Trophoblast cell (in vitro differentiated cells and primary cell): ENCODE results near the gene OR5AU1.

Experiments
- DNase-seq, 2 donors: peaks; one replicate each; pipeline ENCODE4 v3.0.0-alpha.2; 2016
- H2AFZ ChIP-seq: 2 replicates; pipeline ENCODE4 v1.6.1; 2013; ENCODE audit warnings: low read length, moderate library complexity, mild to moderate bottlenecking; ENCODE audit not compliant: insufficient read depth, poor library complexity
- H2AK5ac ChIP-seq: 2 replicates; pipeline ENCODE4 v1.6.1; 2013; ENCODE audit warnings: mild to moderate bottlenecking, low read length
- H2BK120ac ChIP-seq: 2 replicates; pipeline ENCODE4 v1.6.1; 2013; ENCODE audit warnings: low read length, mild to moderate bottlenecking, moderate library complexity; ENCODE audit not compliant: insufficient read depth, poor library complexity
- H2BK12ac ChIP-seq: 2 replicates; pipeline ENCODE4 v1.6.1; 2013; ENCODE audit warnings: mild to moderate bottlenecking, low read length, moderate library complexity
- H2BK5ac ChIP-seq: 2 replicates; pipeline ENCODE4 v1.6.1; 2013; ENCODE audit warnings: low read length, low read depth, moderate library complexity, mild to moderate bottlenecking; ENCODE audit not compliant: poor library complexity
- H3K14ac ChIP-seq: 2 replicates; pipeline ENCODE4 v1.6.1; 2013; ENCODE audit warnings: mild to moderate bottlenecking, low read length
- H3K18ac ChIP-seq: 2 replicates; pipeline ENCODE4 v1.6.1; 2013; ENCODE audit warnings: mild to moderate bottlenecking, low read length
- H3K23ac ChIP-seq: 2 replicates; pipeline ENCODE4 v1.6.1; 2013; ENCODE audit warnings: low read length
- H3K27ac ChIP-seq: 2 replicates; pipeline ENCODE4 v1.5.1; 2013; ENCODE audit warnings: low read depth, mild to moderate bottlenecking, inconsistent platforms, low read length, moderate library complexity
- H3K27me3 ChIP-seq: 2 replicates; pipeline ENCODE4 v1.6.1; 2013; ENCODE audit warnings: inconsistent platforms, mild to moderate bottlenecking, low read length, moderate library complexity; ENCODE audit not compliant: insufficient read depth
- H3K36me3 ChIP-seq, 2 experiments: 1 replicate in 1 of 2; 2 replicates in 1 of 2; pipeline ENCODE4 v1.6.1; 2013; ENCODE audit warnings: low read length in 2 of 2, mild to moderate bottlenecking in 2 of 2, moderate library complexity in 1 of 2; ENCODE audit not compliant: insufficient read depth in 2 of 2, control insufficient read depth in 1 of 2
- H3K4ac ChIP-seq: 2 replicates; pipeline ENCODE4 v1.6.1; 2013; ENCODE audit warnings: low read depth, mild to moderate bottlenecking, low read length, moderate library complexity
- H3K4me1 ChIP-seq, 2 experiments: 1 replicate in 1 of 2; 2 replicates in 1 of 2; pipeline ENCODE4 v1.6.1; 2013; ENCODE audit warnings: low read length in 2 of 2, mild to moderate bottlenecking in 2 of 2, moderate library complexity in 1 of 2; ENCODE audit not compliant: insufficient read depth in 2 of 2, control insufficient read depth in 1 of 2
- H3K4me2 ChIP-seq: 2 replicates; pipeline ENCODE4 v1.6.1; 2013; ENCODE audit warnings: inconsistent platforms, mild to moderate bottlenecking, low read length, moderate library complexity
- H3K4me3 ChIP-seq: 2 replicates; pipeline ENCODE4 v1.5.1; 2013; ENCODE audit warnings: mild to moderate bottlenecking, low read depth, low read length, inconsistent platforms
- H3K79me1 ChIP-seq: one replicate; pipeline ENCODE4 v1.6.1; 2013; ENCODE audit warnings: low read length
- H3K79me2 ChIP-seq: 2 replicates; pipeline ENCODE4 v1.6.1; 2013; ENCODE audit warnings: low read length, mild to moderate bottlenecking; ENCODE audit not compliant: control insufficient read depth, insufficient read depth, poor library complexity
- H3K9ac ChIP-seq: 2 replicates; pipeline ENCODE4 v1.6.1; 2013; ENCODE audit warnings: mild to moderate bottlenecking, low read length
- H3K9me3 ChIP-seq: 2 replicates; pipeline ENCODE4 v1.6.1; 2013; ENCODE audit warnings: low read depth, mild to moderate bottlenecking, control low read depth, inconsistent platforms, low read length; ENCODE audit not compliant: insufficient read depth
- H4K12ac ChIP-seq: 2 replicates; pipeline ENCODE4 v1.6.1; 2013; ENCODE audit warnings: low read depth, mild to moderate bottlenecking, low read length, moderate library complexity
- H4K8ac ChIP-seq: 2 replicates; pipeline ENCODE4 v1.6.1; 2013; ENCODE audit warnings: low read depth, mild to moderate bottlenecking, low read length, moderate library complexity
- H4K91ac ChIP-seq: one replicate; pipeline ENCODE4 v1.6.1; 2013; ENCODE audit warnings: low read depth, mild to moderate bottlenecking, low read length, moderate library complexity
- WGBS: extraction: QIAGEN DNeasy Blood & Tissue Kit; methylation state at CpG from one replicate; pipeline ENCODE4 v1.1.7; 2013; ENCODE audit warnings: missing lambda C conversion rate; ENCODE audit not compliant: insufficient read length, insufficient coverage; ENCODE audit errors: extremely low coverage; 5-methylcytosine and 5-hydroxymethylcytosine counted together

Gene OR5AU1

DNA sequence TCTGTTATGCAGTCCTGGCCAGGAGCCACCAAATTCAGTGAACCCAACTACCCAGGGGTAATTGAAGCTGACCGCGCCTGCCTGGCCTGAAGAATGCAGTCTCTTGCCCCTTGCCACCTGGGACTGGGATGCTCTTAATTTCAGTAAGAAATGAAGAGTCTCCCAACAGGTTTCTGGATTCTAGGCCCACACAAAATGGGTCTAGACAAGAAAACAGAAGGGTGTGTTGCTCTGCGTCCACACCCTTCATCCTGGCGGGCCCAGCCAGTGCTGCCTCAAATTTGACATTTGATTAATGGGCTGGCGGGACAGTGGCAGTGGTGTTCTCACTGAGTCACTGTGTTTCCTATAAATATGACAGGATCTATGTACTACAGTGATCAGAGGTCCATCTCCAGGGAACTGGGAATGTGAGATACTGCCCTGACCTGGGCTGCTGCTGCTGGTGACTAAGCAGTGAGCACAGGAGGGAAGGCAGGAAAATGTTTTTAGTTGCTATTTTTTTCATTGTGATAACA, 48.5 kb downstream of the OR5AU1 start:
- Histone ChIP-seq H3K27ac (no peak overlapping the region), H3K4me1 (peaks cover 6 to 11% of the 10 kb centered on the region in 2 experiments), H3K36me3 (no peaks in the 10 kb centered on the region), H3K4me3 (no peak overlapping the region), H3K14ac (no peak overlapping the region), H4K12ac (no peak overlapping the region), H3K9ac (no peak overlapping the region), H3K18ac (no peak overlapping the region), H3K23ac (no peak overlapping the region), H3K27me3 (no peaks in the 10 kb centered on the region), H4K91ac (no peak overlapping the region), H4K8ac (no peak overlapping the region), H2BK12ac (no peak overlapping the region), H3K79me1 (peaks cover 11% of the 10 kb centered on the region), H2BK120ac (no peak overlapping the region), H3K9me3 (peaks cover 2% of the 10 kb centered on the region), H3K4ac (no peak overlapping the region), H2AK5ac (no peak overlapping the region), H2AFZ (no peak overlapping the region), H3K4me2 (no peak overlapping the region), H2BK5ac (no peak overlapping the region), H3K79me2 (peaks cover 6% of the 10 kb centered on the region)
- WGBS: no CpG with 5 or more reads among the region's 5 CpGs
- DNase-seq: no peak

DNA sequence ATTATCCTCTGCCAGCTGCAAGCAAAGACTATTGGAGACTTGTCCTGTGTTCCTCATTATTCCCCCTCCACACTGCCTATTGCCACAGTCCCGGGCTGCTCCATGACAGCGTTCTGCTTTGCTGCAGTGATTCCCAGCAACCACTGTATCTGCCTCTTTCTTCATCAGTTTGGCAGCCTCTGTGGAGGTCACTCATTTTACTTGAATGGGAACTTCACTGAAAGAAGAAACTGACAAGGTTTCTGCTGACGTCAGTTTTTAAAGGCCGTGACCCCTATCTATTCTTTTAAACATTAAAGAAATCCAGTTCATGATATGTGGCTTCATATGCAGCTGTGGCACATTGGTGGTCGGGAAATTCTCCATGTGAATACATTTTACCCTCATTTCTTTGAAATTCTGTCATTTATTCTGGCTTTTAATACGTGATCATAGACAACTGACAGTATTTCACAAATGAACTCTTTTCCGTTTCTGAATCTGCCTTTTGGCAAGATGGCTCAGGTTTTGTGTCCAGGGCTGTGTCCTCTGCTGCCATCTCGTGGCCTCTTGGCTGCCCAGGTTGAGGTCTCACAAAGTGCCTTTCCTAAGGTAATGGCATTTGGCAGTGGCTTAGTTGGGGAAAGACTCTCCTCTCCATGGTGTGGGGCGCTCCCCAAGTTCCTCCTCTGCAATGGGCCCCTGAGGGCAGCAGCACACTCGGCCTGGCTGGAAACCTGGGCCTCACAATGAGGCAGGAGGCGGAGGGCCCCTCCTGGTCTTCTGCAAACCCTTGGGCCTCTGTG, 49.2 kb downstream of the OR5AU1 start:
- no peak overlapping the region for H2BK5ac ChIP-seq
- no peak overlapping the region for H3K27ac ChIP-seq
- H3K23ac ChIP-seq: no peak overlapping the region
- no peak overlapping the region for H3K4me3 ChIP-seq
- no peak overlapping the region for H2BK120ac ChIP-seq
- H3K4me1 ChIP-seq: peaks cover 9 to 17% of the 10 kb centered on the region in 2 experiments
- H3K18ac ChIP-seq: no peak overlapping the region
- peak; percentile 69 to 84 for DNase-seq
- no peak overlapping the region for H3K4ac ChIP-seq
- no peak overlapping the region for H4K91ac ChIP-seq
- H3K9me3 ChIP-seq: peaks cover 2% of the 10 kb centered on the region
- peak overlapping the region; percentile 6 for H2AFZ ChIP-seq
- H4K12ac ChIP-seq: no peak overlapping the region
- no peak overlapping the region for H2AK5ac ChIP-seq
- peaks cover 11% of the 10 kb centered on the region for H3K79me1 ChIP-seq
- WGBS: no CpG with 5 or more reads among the region's 11 CpGs
- H4K8ac ChIP-seq: no peak overlapping the region
- H3K9ac ChIP-seq: peak overlapping the region; percentile 24
- no peaks in the 10 kb centered on the region for H3K36me3 ChIP-seq
- H3K79me2 ChIP-seq: peaks cover 6% of the 10 kb centered on the region
- H3K27me3 ChIP-seq: no peaks in the 10 kb centered on the region
- H2BK12ac ChIP-seq: no peak overlapping the region
- H3K14ac ChIP-seq: no peak overlapping the region
- H3K4me2 ChIP-seq: no peak overlapping the region

DNA sequence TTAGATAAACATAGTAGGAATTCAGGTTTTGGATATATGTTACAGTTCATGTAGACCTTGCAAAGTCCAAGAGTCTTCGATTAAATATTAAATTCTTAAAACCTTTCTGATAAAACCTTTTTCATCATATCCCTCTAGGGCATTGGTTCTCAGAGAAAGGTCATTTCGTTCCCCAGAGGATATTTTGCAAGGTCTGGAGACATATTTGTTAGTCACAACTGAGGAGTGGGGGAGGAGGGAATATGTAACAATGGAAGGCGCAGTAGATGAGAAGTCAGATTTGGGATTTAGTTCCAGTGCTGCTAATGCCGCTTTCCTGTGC, 49.7 kb downstream of the OR5AU1 start:
- no peak overlapping the region for H2BK12ac ChIP-seq
- peaks cover 11% of the 10 kb centered on the region for H3K79me1 ChIP-seq
- H2BK5ac ChIP-seq: no peak overlapping the region
- H3K36me3 ChIP-seq: no peaks in the 10 kb centered on the region
- no peak overlapping the region for H3K23ac ChIP-seq
- no peak overlapping the region for H3K4me2 ChIP-seq
- H3K14ac ChIP-seq: no peak overlapping the region
- H2AK5ac ChIP-seq: no peak overlapping the region
- H4K12ac ChIP-seq: no peak overlapping the region
- no peak overlapping the region for H3K4me3 ChIP-seq
- no peak overlapping the region for H3K18ac ChIP-seq
- H3K27me3 ChIP-seq: no peaks in the 10 kb centered on the region
- H3K4ac ChIP-seq: no peak overlapping the region
- DNase-seq: peak in 1 of 2 donors; percentile 42
- H3K79me2 ChIP-seq: peaks cover 6% of the 10 kb centered on the region
- WGBS: no CpG with 5 or more reads among the region's 4 CpGs
- H3K9me3 ChIP-seq: peaks cover 2% of the 10 kb centered on the region
- H3K4me1 ChIP-seq: peaks cover 9 to 18% of the 10 kb centered on the region in 2 experiments
- peak overlapping the region; percentile 24 for H3K9ac ChIP-seq
- H3K27ac ChIP-seq: no peak overlapping the region
- H4K91ac ChIP-seq: no peak overlapping the region
- H2BK120ac ChIP-seq: no peak overlapping the region
- no peak overlapping the region for H4K8ac ChIP-seq
- peak overlapping the region; percentile 6 for H2AFZ ChIP-seq

DNA sequence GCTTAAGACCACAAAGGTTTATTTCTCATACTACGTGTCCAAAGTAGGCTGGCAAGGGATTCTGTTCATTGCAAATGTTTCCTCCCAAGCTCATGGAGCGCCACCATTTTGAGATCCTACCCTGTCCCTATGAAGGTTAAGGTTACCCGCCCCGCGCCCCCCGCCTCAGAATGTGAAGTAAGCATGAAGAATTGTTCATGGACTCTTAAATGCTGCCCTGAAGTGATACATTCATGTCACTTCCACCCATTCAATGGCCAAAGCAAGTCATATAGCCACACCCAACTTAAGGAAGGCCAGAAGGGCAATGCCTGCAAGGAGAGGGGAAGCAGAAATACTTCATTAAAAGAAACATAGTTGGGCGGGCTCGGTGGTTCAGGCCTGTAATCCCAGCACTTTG, 50.8 kb downstream of the OR5AU1 start:
- DNase-seq: no peak

More for the DNA sequence above, 50.8 kb downstream of the OR5AU1 start:
- H3K4me2 ChIP-seq: no peak overlapping the region
- peaks cover 11% of the 10 kb centered on the region for H3K79me1 ChIP-seq
- H4K91ac ChIP-seq: no peak overlapping the region
- H3K27me3 ChIP-seq: no peaks in the 10 kb centered on the region
- H3K4me3 ChIP-seq: no peak overlapping the region
- no peak overlapping the region for H3K23ac ChIP-seq
- H3K79me2 ChIP-seq: peaks cover 6% of the 10 kb centered on the region
- H3K4me1 ChIP-seq: peaks cover 9 to 18% of the 10 kb centered on the region in 2 experiments
- H3K14ac ChIP-seq: no peak overlapping the region
- H2AFZ ChIP-seq: no peak overlapping the region
- no CpG with 5 or more reads among the region's 8 CpGs for WGBS
- no peak overlapping the region for H2AK5ac ChIP-seq
- H3K36me3 ChIP-seq: no peaks in the 10 kb centered on the region
- no peak overlapping the region for H3K18ac ChIP-seq
- H3K4ac ChIP-seq: no peak overlapping the region
- H2BK120ac ChIP-seq: no peak overlapping the region
- no peak overlapping the region for H2BK12ac ChIP-seq
- H4K8ac ChIP-seq: no peak overlapping the region
- no peak overlapping the region for H4K12ac ChIP-seq
- H2BK5ac ChIP-seq: no peak overlapping the region
- no peak overlapping the region for H3K27ac ChIP-seq
- H3K9me3 ChIP-seq: peaks cover 2% of the 10 kb centered on the region
- H3K9ac ChIP-seq: no peak overlapping the region
